B cell (primary cell): ENCODE data around the gene TRMT112. TPM values are rescaled to one million over a fixed set of nuclear protein-coding genes. Genes with fewer than 3 reads are reported as not detected.
A peak's percentile ranks its signal among the peaks of the same experiment; 100 is the strongest.

Experiments
- ATAC-seq: fragments of 200-7000 bp; cut with Tn5 transposase; one replicate; pipeline ENCODE4 v1.10.0; 2021; ENCODE audit warnings: low read depth, mild to moderate bottlenecking, moderate number of reproducible peaks, moderate library complexity
- CTCF ChIA-PET: fragments of 350-600 bp; sonication (Branson Sonifier 250); formaldehyde crosslinking; loops from one replicate; lab custom pipeline; 2021; ENCODE audit warnings: antibody characterized with exemption, inconsistent platforms; lab: Charles Lee
- POLR2A ChIA-PET: fragments of 350-600 bp; sonication (Branson Sonifier 250); formaldehyde crosslinking; loops from one replicate; lab custom pipeline; 2021; ENCODE audit warnings: antibody characterized with exemption; lab: Charles Lee
- DNase-seq: peaks from one replicate; pipeline ENCODE4 v3.0.0; 2013
- H2AFZ ChIP-seq: 2 replicates; pipeline ENCODE4 v1.6.1; 2012; ENCODE audit warnings: mild to moderate bottlenecking, low read depth, low read length; ENCODE audit not compliant: insufficient read depth, poor library complexity, severe bottlenecking
- H3K27ac ChIP-seq, 2 donors: 1 replicate in 1 of 2; 2 replicates in 1 of 2; pipeline ENCODE4 v1.5.1; 2012 to 2013; ENCODE audit warnings: low read length in 2 of 2, mild to moderate bottlenecking in 2 of 2, moderate library complexity in 1 of 2
- H3K27me3 ChIP-seq, 4 experiments: fragments of 200-600 bp in 1 of 4; sonication (generic) in 1 of 4; replicated peaks in 1 of 4; 1 replicate in 2 of 4; 2 replicates in 2 of 4; pipeline versions ENCODE4 v1.6.1 to v1.7.0; 2013 to 2016; ENCODE audit warnings: low read length in 3 of 4, mild to moderate bottlenecking in 2 of 4, mixed read lengths in 1 of 4, moderate library complexity in 1 of 4; ENCODE audit not compliant: insufficient read depth in 4 of 4, control insufficient read depth in 3 of 4; ENCODE audit errors: control extremely low read depth in 1 of 4
- H3K36me3 ChIP-seq, 2 experiments: replicated peaks in 1 of 2; 1 replicate in 1 of 2; 2 replicates in 1 of 2; pipeline versions ENCODE4 v1.6.1 to v1.7.1; 2013; ENCODE audit warnings: low read length in 1 of 2; ENCODE audit not compliant: insufficient read depth in 2 of 2, control insufficient read depth in 1 of 2; ENCODE audit errors: control extremely low read depth in 1 of 2, extremely low read depth in 1 of 2
- H3K4me1 ChIP-seq, 2 donors: fragments of 200-600 bp in 1 of 2; sonication (generic) in 1 of 2; 1 replicate in 1 of 2; 2 replicates in 1 of 2; pipeline versions ENCODE4 v1.5.1 to v1.6.1; 2013 to 2017; ENCODE audit warnings: low read length in 2 of 2; ENCODE audit not compliant: control insufficient read depth in 2 of 2, insufficient read depth in 2 of 2
- H3K4me2 ChIP-seq: replicated peaks from 2 replicates; pipeline ENCODE3; 2012; ENCODE audit warnings: mild to moderate bottlenecking, low read depth, low read length; ENCODE audit not compliant: poor library complexity, severe bottlenecking
- H3K4me3 ChIP-seq, 5 experiments: fragments of 200-600 bp in 1 of 5; sonication (generic) in 1 of 5; 1 replicate in 3 of 5; 2 replicates in 2 of 5; pipeline versions ENCODE4 v1.5.1 to v1.7.0; 2011 to 2016; ENCODE audit warnings: low read length in 4 of 5, mild to moderate bottlenecking in 4 of 5, low read depth in 2 of 5, control low read depth in 1 of 5, moderate library complexity in 1 of 5; ENCODE audit not compliant: insufficient read depth in 1 of 5; ENCODE audit errors: control extremely low read depth in 1 of 5, extremely low read depth in 1 of 5
- H3K79me2 ChIP-seq: fragments of 200-600 bp; sonication (generic); one replicate; pipeline ENCODE4 v1.6.0; 2016; ENCODE audit warnings: low read length; ENCODE audit not compliant: control insufficient read depth, insufficient read depth
- H3K9ac ChIP-seq: fragments of 200-600 bp; sonication (generic); 2 replicates; pipeline ENCODE4 v1.6.1; 2017; ENCODE audit warnings: mild to moderate bottlenecking, low read length, moderate library complexity
- H3K9me3 ChIP-seq, 3 donors: one replicate each; pipeline versions ENCODE4 v1.6.1 to v1.7.1; 2013; ENCODE audit warnings: low read length in 2 of 3; ENCODE audit not compliant: control insufficient read depth in 2 of 3, insufficient read depth in 1 of 3; ENCODE audit errors: control extremely low read depth in 1 of 3
- H4K20me1 ChIP-seq: 2 replicates; pipeline ENCODE4 v1.6.0; 2012; ENCODE audit warnings: mild to moderate bottlenecking, low read length; ENCODE audit not compliant: insufficient read depth, control insufficient read depth, poor library complexity, severe bottlenecking
- H3K27ac Mint-ChIP-seq: one replicate; pipeline ENCODE4 v1.8.0; 2021; ENCODE audit warnings: mixed read lengths
- H3K27me3 Mint-ChIP-seq: one replicate; pipeline ENCODE4 v1.8.0; 2021; ENCODE audit warnings: mixed read lengths
- H3K4me1 Mint-ChIP-seq: one replicate; pipeline ENCODE4 v1.8.0; 2021; ENCODE audit warnings: mixed read lengths
- H3K4me3 Mint-ChIP-seq: one replicate; pipeline ENCODE4 v1.8.0; 2021; ENCODE audit warnings: mixed read lengths
- H3K9me3 Mint-ChIP-seq: one replicate; pipeline ENCODE4 v1.8.0; 2022; ENCODE audit warnings: mixed read lengths; ENCODE audit not compliant: insufficient read depth
- CTCF ChIP-seq: fragments of 200-600 bp; IDR thresholded peaks from one replicate; pipeline ENCODE4 v1.8.0; 2022; ENCODE audit warnings: antibody characterized with exemption, mild to moderate bottlenecking
- EZH2 ChIP-seq: IDR thresholded peaks from 2 replicates; pipeline ENCODE4 v1.6.1; 2012; ENCODE audit warnings: borderline replicate concordance, low read depth, mild to moderate bottlenecking, moderate library complexity, low read length; ENCODE audit not compliant: insufficient read depth, poor library complexity, severe bottlenecking
- WGBS: methylation state at CpG from one replicate; pipeline ENCODE4 v1.1.5; 2013; ENCODE audit warnings: missing lambda C conversion rate; ENCODE audit not compliant: insufficient coverage; 5-methylcytosine and 5-hydroxymethylcytosine counted together
- intact Hi-C: fragments of 100-400 bp; cut with micrococcal nuclease; formaldehyde crosslinking; loops from one replicate; pipeline ENCODE4 v1.10.0; 2022
- polyA plus RNA-seq: library from polyadenylated mRNA; depleted of rRNA; stranded (reverse); fragments of >200 nt; gene quantifications from 2 replicates; pipeline ENCODE4 v1.2.3, GENCODE V29; 2012
- total RNA-seq, 2 donors: library from RNA; stranded (reverse); fragments of 120-200 nt in 1 of 2; gene quantifications; 1 replicate in 1 of 2; 2 replicates in 1 of 2; pipeline versions ENCODE4 v1.2.3 to v1.2.4, GENCODE V29; 2013 to 2022

TRMT112 gene
- total and polyA plus RNA-seq, 2 donors (not counting 1 experiment from before 2014, with no cell fraction given) = 133 to 231 TPM

GRCh38 chr11:64341851-64342791 is 24.8 kb upstream of the TRMT112 start:
- no peak overlapping the region for H2AFZ ChIP-seq
- H3K27me3 Mint-ChIP-seq = no peaks in the 10 kb centered on the region
- DNase-seq = peak; percentile 88
- no peak overlapping the region for H3K27ac Mint-ChIP-seq
- peak overlapping the region in 1 of 2 donors; percentile 12 for H3K27ac ChIP-seq
- peaks cover 51% of the 10 kb centered on the region for H4K20me1 ChIP-seq
- 36% methylated on average over 50 of the region's 55 CpGs for WGBS
- TF ChIP-seq CTCF (peak; percentile 43), EZH2 (no peak)
- peaks cover 50% of the 10 kb centered on the region for H3K4me1 Mint-ChIP-seq
- no peak overlapping the region for H3K9ac ChIP-seq
- no peaks in the 10 kb centered on the region for H3K27me3 ChIP-seq
- H3K9me3 ChIP-seq = no peaks in the 10 kb centered on the region
- ATAC-seq = peak; percentile 46
- intact Hi-C loops = no loop called here
- peak overlapping the region; percentile 89 for H3K4me3 Mint-ChIP-seq
- H3K4me1 ChIP-seq = peaks cover 30 to 39% of the 10 kb centered on the region in 2 donors
- peaks cover 4 to 46% of the 10 kb centered on the region in 2 experiments for H3K36me3 ChIP-seq
- peak overlapping the region in 2 of 5 experiments; percentile 15 to 19 for H3K4me3 ChIP-seq
- H3K4me2 ChIP-seq = peak overlapping the region; percentile 98
- no peaks in the 10 kb centered on the region for H3K9me3 Mint-ChIP-seq
- ChIA-PET POLR2A (interaction anchor here (1.1 to 3.4 kb wide), 2 partner anchors 25 to 71 kb away, joined by 3 to 50 read pairs; partner anchors contain the start of genes PRDX5 and TRMT112), CTCF (interaction anchor here (1.1 to 5.5 kb wide), 9 partner anchors 10 to 147 kb away, joined by 3 to 63 read pairs (median 4); partner anchors contain the start of genes PRDX5, RPS6KA4 and TRMT112)
- H3K79me2 ChIP-seq = peaks cover 36% of the 10 kb centered on the region
